A673 (cell line): ENCODE measurements around the gene CHSY3. TPM values are rescaled to one million over a fixed set of nuclear protein-coding genes. Genes with fewer than 3 reads are reported as not detected.

Experiments used
- BruUV-seq: library from RNA; stranded (reverse); fragments of 400-500 nt; replicated peaks from 2 replicates; lab custom pipeline; 2021; lab: Mats Ljungman, UMichigan
- CTCF ChIA-PET: fragments of 300-600 bp; sonication (Branson Sonifier 250); formaldehyde crosslinking; loops from one replicate; lab custom pipeline; 2022; ENCODE audit warnings: antibody characterized with exemption; lab: Charles Lee
- POLR2A ChIA-PET: fragments of 300-600 bp; sonication (Branson Sonifier 250); formaldehyde crosslinking; loops from one replicate; lab custom pipeline; 2022; ENCODE audit warnings: antibody characterized with exemption; ENCODE audit not compliant: low non-redundant PET; lab: Charles Lee
- DNase-seq: peaks from one replicate; pipeline ENCODE4 v3.0.0-alpha.2; 2015; ENCODE audit warnings: low spot score
- H3K27ac ChIP-seq: fragments of 200-600 bp; sonication (generic); 2 replicates; pipeline ENCODE4 v1.5.1; 2016; ENCODE audit warnings: mixed run types, low read depth, mild to moderate bottlenecking, mixed read lengths, antibody characterized with exemption, low read length; ENCODE audit not compliant: poor library complexity, severe bottlenecking
- H3K27me3 ChIP-seq: fragments of 200-600 bp; sonication (generic); replicated peaks from 2 replicates; pipeline ENCODE4 v1.6.1; 2017; ENCODE audit warnings: mixed run types, low read depth, mild to moderate bottlenecking, mixed read lengths, antibody characterized with exemption, low read length; ENCODE audit not compliant: insufficient read depth, poor library complexity
- H3K36me3 ChIP-seq: fragments of 200-600 bp; sonication (generic); 2 replicates; pipeline ENCODE4 v1.6.1; 2016; ENCODE audit warnings: mixed run types, mild to moderate bottlenecking, mixed read lengths, antibody characterized with exemption, low read length; ENCODE audit not compliant: insufficient read depth, poor library complexity, severe bottlenecking
- H3K4me1 ChIP-seq: fragments of 200-600 bp; sonication (generic); 2 replicates; pipeline ENCODE4 v1.6.1; 2017; ENCODE audit warnings: mixed run types, mild to moderate bottlenecking, mixed read lengths, antibody characterized with exemption, low read length; ENCODE audit not compliant: insufficient read depth, poor library complexity, severe bottlenecking
- H3K4me3 ChIP-seq: fragments of 200-600 bp; sonication (generic); 2 replicates; pipeline ENCODE4 v1.5.1; 2016; ENCODE audit warnings: low read depth, mixed run types, mild to moderate bottlenecking, mixed read lengths, low read length; ENCODE audit not compliant: poor library complexity, severe bottlenecking
- H3K9me3 ChIP-seq: fragments of 200-600 bp; sonication (generic); 2 replicates; pipeline ENCODE4 v1.6.1; 2016; ENCODE audit warnings: mixed run types, low read depth, mild to moderate bottlenecking, mixed read lengths, antibody characterized with exemption, low read length; ENCODE audit not compliant: poor library complexity, severe bottlenecking
- EZH2 ChIP-seq: fragments of 200-600 bp; sonication (generic); IDR thresholded peaks from 2 replicates; pipeline ENCODE4 v1.6.1; 2017; ENCODE audit warnings: borderline replicate concordance, low read depth, mild to moderate bottlenecking, mixed read lengths, antibody characterized with exemption, low read length; ENCODE audit not compliant: poor library complexity, severe bottlenecking
- intact Hi-C: fragments of 100-400 bp; cut with micrococcal nuclease; formaldehyde crosslinking; loops from one replicate; pipeline ENCODE4 v1.10.0; 2022; ENCODE audit not compliant: unreplicated experiment
- total RNA-seq: library from RNA; stranded (reverse); gene quantifications from 2 replicates; pipeline ENCODE4 v1.2.3, GENCODE V29; 2021
- TF ChIP-seq, protein P1 (sequence below): fragments of 300-800, 200-600 bp; sonication (generic); conservative IDR thresholded peaks from 2 replicates; pipeline ENCODE4 v1.5.1; 2017; ENCODE audit warnings: low read depth, mild to moderate bottlenecking, antibody characterized with exemption, low read length, moderate library complexity, mixed read lengths

Gene CHSY3
- total RNA-seq, 1 experiment from 2014 or later = not detected

DNA sequence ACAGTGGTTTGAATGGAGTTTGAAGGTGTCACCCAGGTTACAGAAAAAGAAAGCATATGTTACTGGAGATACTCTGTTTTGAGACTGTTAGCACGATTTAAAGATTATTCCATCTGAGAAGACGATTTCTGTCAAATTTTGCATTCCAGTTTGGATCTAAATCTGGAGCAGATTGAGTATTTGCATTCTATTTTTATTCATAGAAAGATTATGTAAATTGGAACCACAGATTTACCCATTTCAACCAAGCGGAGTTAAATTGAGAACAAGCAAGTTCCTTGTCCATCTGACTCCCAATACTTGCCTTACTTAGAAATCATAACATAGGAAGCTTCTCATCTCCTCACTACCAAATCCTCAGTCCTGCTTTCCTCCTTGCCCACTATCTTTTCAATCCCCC, 255.7 kb downstream of the CHSY3 start:
- no TSS peak for BruUV-seq
- no peak overlapping the region for H3K4me3 ChIP-seq
- intact Hi-C loops = no loop called here

DNA sequence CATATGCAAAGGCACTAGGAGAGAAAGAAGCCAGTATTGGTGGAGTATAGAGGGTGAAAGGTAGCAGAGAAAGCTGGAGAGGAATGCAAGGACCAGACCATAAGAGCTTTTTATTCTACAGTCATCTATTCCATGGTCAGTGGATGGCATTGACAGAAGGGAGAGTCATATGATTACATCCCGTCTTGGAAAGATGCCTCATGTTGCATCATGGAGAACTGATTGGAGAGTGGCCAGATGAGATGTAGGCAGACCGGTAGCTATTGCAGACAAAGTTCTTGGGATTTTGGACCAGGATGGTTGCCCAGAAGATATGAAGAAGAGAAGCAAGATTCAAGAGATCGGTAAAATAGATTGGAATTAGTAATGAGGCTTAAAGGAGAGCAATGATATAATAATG, 260.7 kb downstream of the CHSY3 start:
- no peak for TF ChIP-seq EZH2
- TF ChIP-seq, protein P1, sequence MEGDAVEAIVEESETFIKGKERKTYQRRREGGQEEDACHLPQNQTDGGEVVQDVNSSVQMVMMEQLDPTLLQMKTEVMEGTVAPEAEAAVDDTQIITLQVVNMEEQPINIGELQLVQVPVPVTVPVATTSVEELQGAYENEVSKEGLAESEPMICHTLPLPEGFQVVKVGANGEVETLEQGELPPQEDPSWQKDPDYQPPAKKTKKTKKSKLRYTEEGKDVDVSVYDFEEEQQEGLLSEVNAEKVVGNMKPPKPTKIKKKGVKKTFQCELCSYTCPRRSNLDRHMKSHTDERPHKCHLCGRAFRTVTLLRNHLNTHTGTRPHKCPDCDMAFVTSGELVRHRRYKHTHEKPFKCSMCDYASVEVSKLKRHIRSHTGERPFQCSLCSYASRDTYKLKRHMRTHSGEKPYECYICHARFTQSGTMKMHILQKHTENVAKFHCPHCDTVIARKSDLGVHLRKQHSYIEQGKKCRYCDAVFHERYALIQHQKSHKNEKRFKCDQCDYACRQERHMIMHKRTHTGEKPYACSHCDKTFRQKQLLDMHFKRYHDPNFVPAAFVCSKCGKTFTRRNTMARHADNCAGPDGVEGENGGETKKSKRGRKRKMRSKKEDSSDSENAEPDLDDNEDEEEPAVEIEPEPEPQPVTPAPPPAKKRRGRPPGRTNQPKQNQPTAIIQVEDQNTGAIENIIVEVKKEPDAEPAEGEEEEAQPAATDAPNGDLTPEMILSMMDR = no peak
- Histone ChIP-seq H3K36me3 (no peaks in the 10 kb centered on the region), H3K27me3 (peaks cover 5% of the 10 kb centered on the region), H3K4me3 (no peak overlapping the region), H3K9me3 (no peaks in the 10 kb centered on the region), H3K4me1 (no peaks in the 10 kb centered on the region), H3K27ac (no peak overlapping the region)
- BruUV-seq = no TSS peak
- DNase-seq = no peak
- intact Hi-C loops = no loop called here
- ChIA-PET CTCF (no interaction called here), POLR2A (no interaction called here)

More for the DNA sequence above, 255.7 kb downstream of the CHSY3 start:
- TF ChIP-seq, protein P1 = no peak
- no peak overlapping the region for H3K27ac ChIP-seq
- no peaks in the 10 kb centered on the region for H3K36me3 ChIP-seq
- no peaks in the 10 kb centered on the region for H3K9me3 ChIP-seq
- DNase-seq = no peak
- POLR2A ChIA-PET = no interaction called here
- H3K4me1 ChIP-seq = no peaks in the 10 kb centered on the region
- peaks cover 5% of the 10 kb centered on the region for H3K27me3 ChIP-seq
- CTCF ChIA-PET = no interaction called here

DNA sequence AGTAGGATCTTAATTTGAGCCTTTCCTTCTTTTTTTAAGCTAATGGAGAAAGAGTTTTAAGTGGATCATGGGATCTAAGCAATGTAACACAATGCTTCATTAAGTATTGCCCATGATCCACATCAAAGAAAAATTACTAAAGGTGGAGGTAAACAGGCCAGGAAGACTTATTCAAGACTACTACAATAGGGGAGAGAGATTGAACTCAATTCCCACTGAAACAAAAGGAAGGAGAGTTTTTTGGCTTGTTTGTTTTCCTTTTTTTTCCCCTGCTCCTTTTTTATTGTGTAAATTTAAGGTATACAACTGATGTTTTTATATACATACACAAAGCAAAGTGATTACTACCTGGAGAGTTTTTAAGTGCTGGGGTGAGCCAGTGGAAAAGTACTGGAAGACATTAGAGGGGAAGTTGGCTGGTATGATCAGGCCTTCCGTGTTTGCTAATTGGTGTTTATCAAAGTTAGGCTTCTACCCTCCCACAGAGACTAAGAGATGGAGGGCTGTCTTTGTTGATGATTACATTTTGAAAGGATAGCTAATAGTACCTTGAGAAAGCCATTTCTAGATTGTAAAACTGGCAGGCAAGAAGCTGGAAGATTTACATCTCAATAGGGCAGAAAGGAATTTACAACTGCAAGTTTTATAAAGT, 262.7 kb downstream of the CHSY3 start:
- ChIA-PET CTCF (no interaction called here), POLR2A (no interaction called here)
- Histone ChIP-seq H3K27ac (no peak overlapping the region), H3K4me1 (no peaks in the 10 kb centered on the region), H3K9me3 (no peaks in the 10 kb centered on the region), H3K27me3 (peaks cover 5% of the 10 kb centered on the region), H3K4me3 (no peak overlapping the region), H3K36me3 (no peaks in the 10 kb centered on the region)
- intact Hi-C loops = no loop called here
- TF ChIP-seq EZH2 = no peak
- TF ChIP-seq, protein P1 = no peak
- DNase-seq = peak; percentile 12
- BruUV-seq = no TSS peak
